CD1c-positive myeloid dendritic cell (primary cell): ENCODE results near the gene PDXP.
A peak's percentile ranks its signal among the peaks of the same experiment; 100 is the strongest.
"Not testable (repeated sequence)": the region's sequence is repeated elsewhere in the genome, so short reads cannot be mapped to it uniquely, and the experiment has no call there.

Experiments used
- DNase-seq: peaks from one replicate; pipeline ENCODE4 v3.0.0-alpha.2; 2016; ENCODE audit errors: extremely low spot score

PDXP gene

DNA sequence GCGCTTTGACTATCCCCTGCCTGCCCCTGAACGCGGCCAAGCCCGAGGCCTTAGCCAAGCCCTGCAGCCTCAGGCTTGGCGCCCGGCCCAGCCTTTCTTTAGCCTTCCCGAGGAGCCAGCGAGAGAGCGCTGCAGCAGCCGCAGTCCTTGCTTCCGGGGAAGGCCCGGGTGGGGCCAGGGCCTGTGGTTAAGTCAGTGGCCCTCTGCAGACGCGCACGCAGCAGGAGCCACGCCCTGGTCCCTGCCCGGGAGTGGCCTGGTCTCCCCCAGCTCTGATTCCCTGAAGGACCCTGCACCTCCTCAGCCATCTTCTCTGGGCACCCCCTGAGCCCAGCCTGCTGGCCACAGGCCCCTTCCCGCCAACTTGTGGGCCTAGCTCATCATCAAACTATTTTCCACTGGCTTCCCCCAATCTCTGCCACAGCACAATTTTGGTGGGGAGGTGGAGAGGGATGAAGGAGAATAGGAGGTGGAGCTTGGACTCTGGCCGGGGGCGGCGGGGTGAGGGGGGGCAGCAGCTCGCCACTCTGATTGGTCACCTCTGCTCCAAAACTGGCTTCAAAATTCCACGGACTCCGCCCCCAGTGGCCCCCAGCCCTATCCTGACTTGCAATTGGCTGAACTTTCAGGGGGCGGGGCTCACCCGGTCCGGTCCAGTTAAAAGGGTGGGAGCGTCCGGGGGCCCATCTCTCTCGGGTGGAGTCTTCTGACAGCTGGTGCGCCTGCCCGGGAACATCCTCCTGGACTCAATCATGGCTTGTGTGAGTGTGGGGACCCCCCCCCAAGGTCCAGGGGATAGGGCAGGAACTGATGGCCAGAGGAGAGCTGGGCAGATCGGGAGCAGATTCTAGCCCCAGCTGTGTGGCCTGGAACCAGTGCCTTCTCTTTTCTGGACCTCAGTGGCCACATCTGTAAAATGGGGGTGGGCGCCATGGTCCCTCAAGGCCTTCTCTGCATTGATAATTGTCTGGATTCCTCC lies 16.7 kb downstream of the PDXP start, which contains the start of gene LGALS1:
Gene LGALS1, plus strand, starts transcription at position 686 of the 979 bp plus-strand sequence. Its CDS starts 67 bp downstream, at position 753.
- peak; percentile 92 for DNase-seq

DNA sequence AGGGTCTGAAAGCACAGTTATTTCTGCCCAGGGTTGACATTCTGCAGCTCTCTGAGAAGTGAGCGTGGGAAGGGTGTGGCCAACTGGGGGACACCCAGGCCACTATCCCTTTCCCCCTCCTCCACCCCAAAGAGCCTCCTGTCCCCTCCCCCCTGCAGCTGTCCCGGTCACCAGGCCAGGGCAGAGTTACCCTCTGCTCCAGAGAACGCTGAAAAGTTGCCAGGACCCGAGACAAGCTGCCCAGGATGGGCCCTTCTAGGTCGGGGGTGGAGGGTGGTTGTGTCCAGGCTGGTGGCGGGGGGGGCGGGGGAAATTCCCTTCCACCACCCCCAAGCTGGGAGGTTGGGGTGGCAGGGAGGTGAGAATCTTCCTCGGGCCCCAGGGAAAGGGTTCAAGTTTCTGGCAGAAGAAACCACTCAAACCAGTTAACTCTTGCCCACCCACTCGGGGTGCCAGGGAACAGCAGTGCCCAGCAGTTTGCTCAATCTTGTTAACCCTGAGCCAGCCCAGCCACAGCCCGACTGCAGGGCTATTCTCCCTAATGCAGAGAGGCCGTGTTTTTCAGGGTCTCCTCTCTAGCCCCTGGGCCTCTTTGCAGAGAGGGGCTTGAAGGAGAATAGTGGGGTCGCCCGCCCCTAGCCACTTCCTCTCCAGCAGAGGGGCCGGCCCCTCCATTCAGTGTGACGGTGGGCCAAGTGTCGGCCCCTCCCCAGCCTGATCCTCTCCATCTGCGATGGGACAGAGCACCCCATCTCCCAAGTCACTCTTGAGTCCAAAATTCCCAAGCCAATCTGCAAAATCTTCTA lies 17.6 kb downstream of the PDXP start:
- peak; percentile 36 for DNase-seq

DNA sequence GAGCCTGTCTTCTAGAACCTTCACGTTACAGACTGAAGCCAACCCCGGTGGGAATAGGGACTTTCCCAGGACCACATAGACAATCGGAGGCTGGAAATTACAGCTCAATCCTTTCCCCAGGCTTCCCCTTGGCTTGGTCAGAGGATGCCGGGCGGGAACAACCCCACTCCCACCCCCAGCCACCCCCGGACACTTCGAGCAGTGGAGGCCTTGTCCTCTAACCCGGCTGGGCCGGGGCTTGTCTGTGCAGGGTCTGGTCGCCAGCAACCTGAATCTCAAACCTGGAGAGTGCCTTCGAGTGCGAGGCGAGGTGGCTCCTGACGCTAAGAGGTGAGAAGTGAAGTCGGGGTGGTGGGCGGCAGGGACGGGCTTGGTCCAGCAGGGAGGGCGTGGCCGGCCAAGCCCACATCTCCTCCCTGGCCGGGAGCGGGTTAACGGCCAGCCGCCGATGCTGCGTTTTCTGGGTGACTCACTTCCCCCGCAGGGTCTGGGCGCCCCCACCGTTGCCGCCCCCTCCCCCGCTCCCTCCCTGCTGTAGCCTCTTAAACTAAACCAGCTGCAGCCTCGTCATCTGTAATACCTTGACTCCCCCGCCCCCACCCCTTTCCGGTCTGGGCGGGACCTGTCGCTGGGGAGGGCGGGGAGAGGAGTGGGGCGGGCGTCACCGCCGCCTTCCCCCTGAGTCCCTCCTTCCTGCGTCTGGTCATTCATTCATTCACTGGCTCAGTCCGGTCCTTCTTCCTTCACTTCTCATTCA lies 18.4 kb downstream of the PDXP start:
- DNase-seq, result peak; percentile 93

DNA sequence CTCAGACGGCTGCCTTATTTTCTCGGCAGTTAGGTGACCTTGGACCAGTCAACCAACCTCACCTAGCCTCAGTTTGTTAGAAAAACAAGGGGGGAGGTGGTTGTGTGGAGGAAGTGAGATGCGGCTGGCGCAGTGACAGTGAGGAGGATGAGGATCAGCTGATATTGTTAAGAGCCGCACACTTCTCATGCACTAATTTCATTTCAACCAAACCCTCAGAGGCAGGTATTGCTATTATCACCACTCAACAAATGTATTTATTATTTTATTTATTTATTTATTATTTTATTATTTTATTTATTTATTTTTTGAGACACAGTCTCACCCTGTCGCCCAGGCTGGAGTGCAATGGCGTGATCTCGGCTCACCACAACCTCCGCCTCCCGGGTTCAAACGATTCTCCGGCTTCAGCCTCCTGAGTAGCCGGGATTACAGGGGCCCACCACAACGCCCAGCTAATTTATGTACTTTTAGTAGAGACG lies 19.0 kb downstream of the PDXP start:
- no peak for DNase-seq

GRCh38 chr22:37678372-37678771 lies 19.8 kb downstream of the PDXP start:
- DNase-seq, result no peak

GRCh38 chr22:37679670-37680069 lies 21.1 kb downstream of the PDXP start:
- DNase-seq, result no peak

DNA sequence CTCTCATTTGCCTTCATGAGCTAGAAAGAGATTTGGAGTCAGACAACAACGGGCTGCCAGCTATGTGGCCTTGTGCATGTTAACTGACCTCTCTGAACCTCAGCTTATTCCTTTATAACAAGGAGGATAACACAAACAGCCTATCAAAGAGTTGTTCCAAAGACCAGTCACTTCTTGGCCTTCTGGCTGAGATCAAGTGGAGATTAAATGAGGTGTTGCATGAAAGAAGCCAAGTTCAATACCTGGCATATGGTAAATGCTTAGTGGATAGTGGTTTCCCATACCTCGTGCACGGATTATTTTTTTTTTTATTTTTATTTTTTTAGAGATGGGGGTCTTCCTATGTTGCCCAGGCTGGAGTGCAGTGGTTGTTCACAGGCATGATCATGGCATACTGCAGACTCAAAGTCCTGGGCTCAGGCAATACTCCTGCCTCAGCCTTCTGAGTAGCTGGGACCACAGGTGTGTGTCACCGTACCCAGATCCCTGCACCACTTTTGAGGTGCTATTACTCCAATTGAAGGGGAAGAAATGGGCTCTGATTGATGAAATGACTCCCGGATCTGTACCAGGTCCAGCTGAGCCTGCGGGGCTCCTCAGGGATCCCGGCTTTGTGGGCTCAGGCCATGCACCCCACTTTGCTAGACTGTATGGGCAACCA lies 21.8 kb downstream of the PDXP start:
- no peak for DNase-seq

- no peak for DNase-seq
Measured at GRCh38 chr22:37681001-37681424, 22.5 kb downstream of the PDXP start.

GRCh38 chr22:37681556-37682049 lies 23.1 kb downstream of the PDXP start:
- peak; percentile 80 for DNase-seq

- no peak for DNase-seq
Measured at GRCh38 chr22:37684803-37685615, 26.5 kb downstream of the PDXP start.

- DNase-seq, result peak; percentile 91
Measured at GRCh38 chr22:37686002-37686982, 27.8 kb downstream of the PDXP start, which contains the start of gene NOL12. Gene NOL12 (plus strand): TSS chr22:37686343. CDS start chr22:37686393, 50 bp downstream.

- no peak for DNase-seq
Measured at GRCh38 chr22:37690407-37690806, 31.9 kb downstream of the PDXP start.

GRCh38 chr22:37690901-37691504 lies 32.5 kb downstream of the PDXP start:
- DNase-seq, result no peak

DNA sequence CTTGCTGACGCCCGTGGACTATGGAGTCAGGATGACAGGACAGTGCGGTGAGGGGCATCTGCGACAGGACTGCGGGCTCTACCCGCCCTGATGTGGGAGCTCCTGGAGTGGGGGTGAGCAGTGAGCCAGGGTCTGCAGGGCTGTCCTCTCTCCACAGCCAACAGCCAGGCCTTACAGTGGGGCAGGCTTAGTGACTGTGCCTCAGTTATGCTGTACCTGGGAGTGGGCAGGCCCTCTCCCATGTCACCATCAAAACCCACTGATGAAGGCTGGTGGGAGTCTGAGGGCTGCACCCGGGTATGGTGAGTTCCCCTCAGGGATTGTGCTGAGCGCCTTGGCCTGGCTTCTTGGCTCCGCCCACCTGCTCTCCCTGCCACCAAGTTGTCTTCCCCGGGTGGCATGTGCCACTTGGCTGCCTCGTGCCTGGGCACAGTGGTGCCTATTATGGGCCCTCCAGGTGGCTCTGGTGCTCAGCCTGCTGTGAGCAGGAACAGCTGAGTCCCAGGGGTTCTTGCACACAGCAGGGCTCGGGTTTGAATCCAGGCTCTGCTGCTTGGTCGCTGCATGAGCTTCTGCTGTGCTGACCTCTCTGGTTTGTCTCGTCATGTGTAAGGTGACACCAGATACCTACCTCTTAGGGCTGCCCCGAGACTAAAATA lies 34.2 kb downstream of the PDXP start:
- DNase-seq, result no peak

- DNase-seq, result not testable (repeated sequence)
Measured at GRCh38 chr22:37694131-37694530, 35.6 kb downstream of the PDXP start.

GRCh38 chr22:37696260-37696656 lies 37.7 kb downstream of the PDXP start:
- DNase-seq, result not testable (repeated sequence)
